CD4-positive, alpha-beta memory T cell (primary cell): ENCODE measurements around the gene CCDC88C. TPM values are rescaled to one million over a fixed set of nuclear protein-coding genes. Genes with fewer than 3 reads are reported as not detected.
A peak's percentile ranks its signal among the peaks of the same experiment; 100 is the strongest.

ENCODE experiments used
- CTCF ChIA-PET: fragments of 350-600 bp; sonication (Branson Sonifier 250); formaldehyde crosslinking; loops from one replicate; lab custom pipeline; 2021; ENCODE audit warnings: inconsistent platforms; ENCODE audit not compliant: partially characterized antibody; lab: Charles Lee
- POLR2A ChIA-PET: fragments of 350-600 bp; sonication (Branson Sonifier 250); formaldehyde crosslinking; loops from one replicate; lab custom pipeline; 2021; ENCODE audit not compliant: partially characterized antibody; lab: Charles Lee
- DNase-seq, 5 donors: peaks; one replicate each; pipeline versions ENCODE4 v3.0.0 to v3.0.0-alpha.2; 2020 to 2022; ENCODE audit warnings: mixed read lengths in 1 of 5
- H3K27ac ChIP-seq: one replicate; pipeline ENCODE4 v1.7.0; 2013; ENCODE audit warnings: low read depth, low read length
- H3K27me3 ChIP-seq: 2 replicates; pipeline ENCODE4 v1.7.0; 2013; ENCODE audit warnings: mild to moderate bottlenecking, low read length, moderate library complexity; ENCODE audit not compliant: insufficient read depth
- H3K36me3 ChIP-seq: 2 replicates; pipeline ENCODE4 v1.7.0; 2013; ENCODE audit warnings: mild to moderate bottlenecking, low read length, moderate library complexity; ENCODE audit not compliant: insufficient read depth
- H3K4me1 ChIP-seq: 2 replicates; pipeline ENCODE4 v1.7.0; 2013; ENCODE audit warnings: mild to moderate bottlenecking, low read length, moderate library complexity; ENCODE audit not compliant: insufficient read depth
- H3K4me3 ChIP-seq, 2 donors: one replicate each; pipeline ENCODE4 v1.7.0; 2013; ENCODE audit warnings: low read length in 2 of 2, mild to moderate bottlenecking in 1 of 2
- H3K9me3 ChIP-seq, 2 donors: one replicate each; pipeline ENCODE4 v1.7.0; 2013; ENCODE audit warnings: low read length in 2 of 2, control low read depth in 1 of 2; ENCODE audit not compliant: control insufficient read depth in 1 of 2
- H3K27ac Mint-ChIP-seq, 7 donors: one replicate each; pipeline ENCODE4 v1.8.0; 2020 to 2021; ENCODE audit warnings: mixed read lengths in 7 of 7, mild to moderate bottlenecking in 6 of 7, inconsistent platforms in 3 of 7, moderate library complexity in 3 of 7
- H3K27me3 Mint-ChIP-seq, 2 donors: one replicate each; pipeline ENCODE4 v1.8.0; 2020 to 2021; ENCODE audit warnings: mixed read lengths in 2 of 2
- H3K36me3 Mint-ChIP-seq, 2 donors: one replicate each; pipeline ENCODE4 v1.8.0; 2020 to 2021; ENCODE audit warnings: mixed read lengths in 2 of 2, inconsistent platforms in 1 of 2, mild to moderate bottlenecking in 1 of 2
- H3K4me1 Mint-ChIP-seq, 4 donors: one replicate each; pipeline ENCODE4 v1.8.0; 2020 to 2021; ENCODE audit warnings: mixed read lengths in 4 of 4, mild to moderate bottlenecking in 1 of 4
- H3K4me3 Mint-ChIP-seq, 8 donors: one replicate each; pipeline ENCODE4 v1.8.0; 2020 to 2021; ENCODE audit warnings: mixed read lengths in 8 of 8, mild to moderate bottlenecking in 7 of 8, moderate library complexity in 6 of 8, inconsistent platforms in 3 of 8
- H3K9me3 Mint-ChIP-seq, 8 donors: one replicate each; pipeline ENCODE4 v1.8.0; 2020 to 2021; ENCODE audit warnings: mixed read lengths in 8 of 8, mild to moderate bottlenecking in 5 of 8, inconsistent platforms in 3 of 8, moderate library complexity in 1 of 8
- intact Hi-C: fragments of 100-400 bp; cut with micrococcal nuclease; formaldehyde crosslinking; loops from one replicate; pipeline ENCODE4 v1.15.1; 2023
- polyA plus RNA-seq, 2 donors: library from polyadenylated mRNA; unstranded; fragments of 300-500 nt; fragmentation: Illumina TruSeq; gene quantifications; one replicate each; pipeline ENCODE4 v1.2.3, GENCODE V29; 2021
- total RNA-seq, 2 experiments: library from RNA; stranded (reverse); gene quantifications; one replicate each; pipeline ENCODE4 v1.2.3, GENCODE V29; 2021

CCDC88C gene
- total and polyA plus RNA-seq, 4 experiments from 2014 or later, result 17.1 to 293 (median 161) TPM

- intact Hi-C loops, result no loop called here
- H3K36me3 Mint-ChIP-seq, result peaks cover 76 to 93% of the 10 kb centered on the region in 2 donors
- no peak for DNase-seq
- Histone ChIP-seq H3K4me1 (peaks cover 20% of the 10 kb centered on the region), H3K4me3 (no peak overlapping the region), H3K27ac (no peak overlapping the region), H3K9me3 (no peaks in the 10 kb centered on the region), H3K27me3 (no peaks in the 10 kb centered on the region), H3K36me3 (peaks cover 95% of the 10 kb centered on the region)
- peaks cover 15 to 37% (median 25%) of the 10 kb centered on the region in 4 donors for H3K4me1 Mint-ChIP-seq
- ChIA-PET CTCF (interaction anchor here (1.1 to 1.7 kb wide), 2 partner anchors 14 to 123 kb away, joined by 3 to 7 read pairs; no protein-coding TSS in a partner anchor), POLR2A (no interaction called here)
- peak overlapping the region in 4 of 7 donors; percentile 61 to 91 (median 76) for H3K27ac Mint-ChIP-seq
- H3K4me3 Mint-ChIP-seq, result no peak overlapping the region
- peaks cover 0 to 2% (median 0%) of the 10 kb centered on the region in 8 donors for H3K9me3 Mint-ChIP-seq
- H3K27me3 Mint-ChIP-seq, result no peaks in the 10 kb centered on the region
Observed at GRCh38 chr14:91303924-91304229, 113.7 kb downstream of the CCDC88C start.

GRCh38 chr14:91303091-91303923, 114.3 kb downstream of the CCDC88C start:
- POLR2A ChIA-PET, result interaction anchor here (0.6 kb wide), 1 partner anchor 22 kb away, joined by 4 read pairs; no protein-coding TSS in a partner anchor
- Mint-ChIP-seq H3K36me3 (peaks cover 76 to 92% of the 10 kb centered on the region in 2 donors), H3K27me3 (no peaks in the 10 kb centered on the region), H3K9me3 (peaks cover 0 to 2% (median 0%) of the 10 kb centered on the region in 8 donors), H3K4me3 (peak overlapping the region in 1 of 8 donors; percentile 20), H3K4me1 (peaks cover 15 to 35% (median 25%) of the 10 kb centered on the region in 4 donors), H3K27ac (peak overlapping the region; percentile 53 to 91 (median 79))
- Histone ChIP-seq H3K4me1 (peaks cover 20% of the 10 kb centered on the region), H3K9me3 (no peaks in the 10 kb centered on the region), H3K27ac (peak overlapping the region; percentile 33), H3K27me3 (no peaks in the 10 kb centered on the region), H3K4me3 (no peak overlapping the region), H3K36me3 (peaks cover 95% of the 10 kb centered on the region)
- intact Hi-C loops, result no loop called here
- peak in 4 of 5 donors; percentile 26 to 67 (median 34) for DNase-seq
- CTCF ChIA-PET, result interaction anchor here (1.0 to 1.7 kb wide), 4 partner anchors 9 to 124 kb away, joined by 3 to 7 read pairs (median 4); no protein-coding TSS in a partner anchor

DNA sequence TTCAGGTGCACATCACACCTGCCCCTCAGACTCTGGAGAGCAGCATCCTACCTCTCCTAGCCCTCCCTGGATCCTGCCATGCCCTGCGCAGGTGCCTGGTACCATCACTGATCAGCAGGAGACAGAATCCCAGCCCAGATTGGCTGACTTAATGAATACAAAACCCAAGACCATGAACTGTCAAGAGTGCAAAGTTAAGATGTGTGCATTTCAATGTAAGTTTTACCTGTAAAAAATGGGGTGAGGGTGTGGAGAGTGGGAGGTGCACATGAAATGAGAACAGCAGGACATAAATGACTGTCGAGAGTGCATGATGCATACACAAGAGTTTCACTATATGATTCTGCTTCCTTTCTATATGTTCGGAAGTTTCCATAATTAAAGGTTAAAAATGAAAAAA, 115.2 kb downstream of the CCDC88C start:
- H3K36me3 Mint-ChIP-seq, result peaks cover 78 to 90% of the 10 kb centered on the region in 2 donors
- ChIA-PET CTCF (interaction anchor here (1.0 to 1.7 kb wide), 3 partner anchors 8 to 125 kb away, joined by 3 to 7 read pairs (median 4); no protein-coding TSS in a partner anchor), POLR2A (interaction anchor here (0.6 kb wide), 1 partner anchor 23 kb away, joined by 4 read pairs; no protein-coding TSS in a partner anchor)
- H3K4me3 Mint-ChIP-seq, result peak overlapping the region in 2 of 8 donors; percentile 9 to 15
- Histone ChIP-seq H3K27me3 (no peaks in the 10 kb centered on the region), H3K27ac (peak overlapping the region; percentile 33), H3K9me3 (no peaks in the 10 kb centered on the region), H3K36me3 (peaks cover 95% of the 10 kb centered on the region), H3K4me3 (no peak overlapping the region), H3K4me1 (peaks cover 20% of the 10 kb centered on the region)
- H3K27ac Mint-ChIP-seq, result peak overlapping the region; percentile 75 to 95 (median 86)
- H3K4me1 Mint-ChIP-seq, result peaks cover 14 to 32% (median 22%) of the 10 kb centered on the region in 4 donors
- peaks cover 0 to 2% (median 0%) of the 10 kb centered on the region in 8 donors for H3K9me3 Mint-ChIP-seq
- no peaks in the 10 kb centered on the region for H3K27me3 Mint-ChIP-seq
- DNase-seq, result no peak
- intact Hi-C loops, result no loop called here

- peak overlapping the region; percentile 18 for H3K27ac ChIP-seq
- Mint-ChIP-seq H3K4me3 (peak overlapping the region in 1 of 8 donors; percentile 13), H3K36me3 (peaks cover 78 to 90% of the 10 kb centered on the region in 2 donors), H3K27ac (peak overlapping the region; percentile 31 to 95 (median 82)), H3K9me3 (no peaks in the 10 kb centered on the region), H3K4me1 (peaks cover 14 to 32% (median 17%) of the 10 kb centered on the region in 4 donors), H3K27me3 (no peaks in the 10 kb centered on the region)
- no peaks in the 10 kb centered on the region for H3K27me3 ChIP-seq
- no peaks in the 10 kb centered on the region for H3K9me3 ChIP-seq
- H3K36me3 ChIP-seq, result peaks cover 95% of the 10 kb centered on the region
- H3K4me1 ChIP-seq, result peaks cover 20% of the 10 kb centered on the region
- ChIA-PET POLR2A (no interaction called here), CTCF (interaction anchor here (0.8 kb wide), 1 partner anchor 127 kb away, joined by 3 read pairs; no protein-coding TSS in a partner anchor)
- H3K4me3 ChIP-seq, result no peak overlapping the region
- DNase-seq, result no peak
- intact Hi-C loops, result no loop called here
Observed at GRCh38 chr14:91300957-91301356, 116.7 kb downstream of the CCDC88C start.

- Mint-ChIP-seq H3K27me3 (no peaks in the 10 kb centered on the region), H3K9me3 (no peaks in the 10 kb centered on the region), H3K36me3 (peaks cover 74 to 90% of the 10 kb centered on the region in 2 donors), H3K27ac (peak overlapping the region in 6 of 7 donors; percentile 66 to 84 (median 82)), H3K4me3 (no peak overlapping the region), H3K4me1 (peaks cover 13 to 31% (median 15%) of the 10 kb centered on the region in 4 donors)
- H3K27ac ChIP-seq, result no peak overlapping the region
- H3K4me1 ChIP-seq, result peaks cover 20% of the 10 kb centered on the region
- CTCF ChIA-PET, result interaction anchor here (2.5 kb wide), 1 partner anchor 127 kb away, joined by 8 read pairs; no protein-coding TSS in a partner anchor
- H3K27me3 ChIP-seq, result no peaks in the 10 kb centered on the region
- no peak overlapping the region for H3K4me3 ChIP-seq
- H3K36me3 ChIP-seq, result peaks cover 95% of the 10 kb centered on the region
- no peaks in the 10 kb centered on the region for H3K9me3 ChIP-seq
- peak in 1 of 5 donors; percentile 9 for DNase-seq
- intact Hi-C loops, result no loop called here
- POLR2A ChIA-PET, result interaction anchor here (1.0 kb wide), 1 partner anchor 10 kb away, joined by 3 read pairs; no protein-coding TSS in a partner anchor
Observed at GRCh38 chr14:91300283-91300895, 117.2 kb downstream of the CCDC88C start.

DNA sequence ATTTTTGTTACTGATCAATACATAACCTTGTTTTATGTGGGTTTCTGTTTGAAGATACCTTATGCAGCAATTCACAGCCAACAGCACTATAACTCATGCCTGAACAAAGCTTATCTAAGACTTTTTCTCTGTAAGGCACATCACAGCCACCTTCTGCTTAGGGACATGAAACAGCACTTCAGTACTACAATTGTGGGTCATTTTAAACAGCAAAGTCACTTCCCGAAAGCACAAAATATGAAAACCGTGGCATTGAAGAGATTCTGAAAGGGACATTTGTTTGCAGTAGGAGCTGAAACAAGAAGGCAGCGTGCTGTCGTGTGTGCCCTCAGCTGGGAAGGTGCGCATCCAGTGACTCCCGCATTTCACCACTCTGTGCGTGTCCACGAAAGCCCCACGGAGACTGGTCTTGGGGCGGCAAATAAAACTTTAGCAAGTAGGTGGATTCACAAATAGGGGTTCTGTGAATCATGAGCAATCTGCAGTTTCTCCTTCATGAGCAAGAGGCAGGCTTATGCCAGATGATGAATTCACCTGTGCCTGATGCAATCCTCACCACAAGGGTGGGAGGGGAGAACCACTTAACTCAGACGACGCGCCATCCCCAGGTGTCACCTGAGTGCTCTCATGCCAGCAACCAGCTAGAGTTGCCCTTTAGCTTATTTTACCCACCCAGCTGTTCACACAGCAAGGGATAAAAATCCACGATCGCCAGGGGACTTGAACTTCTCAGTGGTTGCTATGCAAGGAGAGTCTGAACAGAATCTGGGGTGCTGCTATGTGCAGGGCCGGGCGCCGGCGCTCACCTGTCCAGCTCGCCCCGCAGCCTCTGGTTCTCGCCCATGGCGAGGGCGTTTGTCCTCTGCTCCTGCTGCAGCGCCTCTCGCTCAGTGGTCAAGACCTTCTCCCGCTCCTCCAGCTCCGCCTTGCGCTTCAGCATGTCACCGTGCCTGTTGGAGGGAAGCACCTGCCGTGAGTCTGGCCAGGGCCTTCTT, 118.2 kb downstream of the CCDC88C start:
- Histone ChIP-seq H3K4me3 (no peak overlapping the region), H3K27me3 (no peaks in the 10 kb centered on the region), H3K9me3 (no peaks in the 10 kb centered on the region), H3K27ac (no peak overlapping the region), H3K4me1 (peaks cover 20% of the 10 kb centered on the region), H3K36me3 (peaks cover 95% of the 10 kb centered on the region)
- ChIA-PET POLR2A (interaction anchor here (1.0 kb wide), 1 partner anchor 9 kb away, joined by 3 read pairs; no protein-coding TSS in a partner anchor), CTCF (interaction anchor here (2.5 kb wide), 1 partner anchor 128 kb away, joined by 8 read pairs; no protein-coding TSS in a partner anchor)
- Mint-ChIP-seq H3K27ac (peak overlapping the region in 6 of 7 donors; percentile 61 to 84 (median 69)), H3K4me1 (peaks cover 11 to 26% (median 13%) of the 10 kb centered on the region in 4 donors), H3K36me3 (peaks cover 71 to 89% of the 10 kb centered on the region in 2 donors), H3K27me3 (no peaks in the 10 kb centered on the region), H3K9me3 (no peaks in the 10 kb centered on the region), H3K4me3 (no peak overlapping the region)
- DNase-seq, result peak in 1 of 5 donors; percentile 19
- intact Hi-C loops, result no loop called here
